Activated naive CD8-positive, alpha-beta T cell treated with anti-CD3 and anti-CD28 coated beads for 36 hours (primary cell): ENCODE measurements around the gene BBS10. TPM values are rescaled to one million over a fixed set of nuclear protein-coding genes. Genes with fewer than 3 reads are reported as not detected.
"Not testable (repeated sequence)": the region's sequence is repeated elsewhere in the genome, so short reads cannot be mapped to it uniquely, and the experiment has no call there.

Experiments used
- DNase-seq: peaks from one replicate; pipeline ENCODE4 v3.0.0; 2021
- H3K27ac Mint-ChIP-seq: one replicate; pipeline ENCODE4 v1.8.0; 2022; ENCODE audit warnings: mild to moderate bottlenecking, moderate library complexity, mixed read lengths
- H3K27me3 Mint-ChIP-seq: one replicate; pipeline ENCODE4 v1.8.0; 2022; ENCODE audit warnings: mild to moderate bottlenecking, mixed read lengths
- H3K36me3 Mint-ChIP-seq: one replicate; pipeline ENCODE4 v1.8.0; 2021; ENCODE audit warnings: mild to moderate bottlenecking, mixed read lengths
- H3K4me1 Mint-ChIP-seq: one replicate; pipeline ENCODE4 v1.8.0; 2021; ENCODE audit warnings: mixed read lengths
- H3K4me3 Mint-ChIP-seq: one replicate; pipeline ENCODE4 v1.8.0; 2022; ENCODE audit warnings: mild to moderate bottlenecking, moderate library complexity, mixed read lengths
- H3K9me3 Mint-ChIP-seq: one replicate; pipeline ENCODE4 v1.8.0; 2022; ENCODE audit warnings: mixed read lengths
- total RNA-seq, 2 experiments: library from RNA; stranded (reverse); gene quantifications; one replicate each; pipeline ENCODE4 v1.2.3, GENCODE V29; 2021

Gene BBS10
- total RNA-seq = 1 to 10 TPM; 3.2 to 3.3 TPM

DNA sequence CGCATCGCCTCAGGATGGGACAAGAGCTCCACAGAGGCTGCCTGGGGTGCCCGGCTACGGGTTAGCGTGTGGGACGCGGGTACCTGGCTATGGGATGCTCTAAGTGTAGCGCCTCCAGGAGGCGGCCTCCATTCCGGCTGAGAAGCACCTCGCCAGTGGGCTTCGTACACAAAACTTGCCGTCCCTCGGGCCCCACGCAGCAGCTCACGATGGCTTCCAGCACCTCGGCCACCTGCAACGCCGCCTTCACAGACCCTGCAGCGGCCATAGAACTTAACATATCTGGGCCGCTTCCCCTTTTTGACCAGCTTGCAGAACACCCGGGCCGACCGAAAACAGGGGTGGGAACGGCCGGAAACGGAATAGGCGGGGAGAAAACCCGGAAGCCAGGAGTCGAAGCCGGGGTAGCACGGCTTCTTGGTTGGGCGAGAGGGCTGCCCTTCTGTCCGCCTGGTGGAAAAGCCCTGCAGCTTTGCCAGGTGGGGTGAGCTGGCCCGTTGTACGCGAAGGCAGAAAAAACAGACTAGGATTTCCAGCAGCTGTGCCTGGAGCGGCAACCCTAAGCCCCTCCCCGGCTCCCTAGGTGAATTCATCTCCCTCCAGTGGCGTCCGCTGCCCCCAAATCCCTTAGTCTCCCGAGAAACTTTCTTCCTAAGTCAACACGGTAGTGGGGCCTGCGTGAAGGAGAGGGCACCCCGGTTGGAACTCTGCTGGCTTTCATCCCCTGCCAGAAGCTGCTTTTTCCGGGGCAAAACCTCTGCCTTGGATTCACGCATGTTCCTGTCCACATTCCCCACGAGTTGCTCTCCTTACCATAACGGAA is at the start of gene BBS10:
TSS of gene BBS10 (minus strand) at position 337 of the 823 bp plus-strand sequence. CDS start at position 280, 57 bp downstream.
- H3K27me3 Mint-ChIP-seq = no peaks in the 10 kb centered on the region
- peaks cover 9% of the 10 kb centered on the region for H3K36me3 Mint-ChIP-seq
- H3K9me3 Mint-ChIP-seq = no peaks in the 10 kb centered on the region
- peak; percentile 88 for DNase-seq
- H3K27ac Mint-ChIP-seq = peak within 1 kb of the TSS; percentile 94
- H3K4me1 Mint-ChIP-seq = peaks cover 21% of the 10 kb centered on the region
- peak within 1 kb of the TSS; percentile 89 for H3K4me3 Mint-ChIP-seq

DNA sequence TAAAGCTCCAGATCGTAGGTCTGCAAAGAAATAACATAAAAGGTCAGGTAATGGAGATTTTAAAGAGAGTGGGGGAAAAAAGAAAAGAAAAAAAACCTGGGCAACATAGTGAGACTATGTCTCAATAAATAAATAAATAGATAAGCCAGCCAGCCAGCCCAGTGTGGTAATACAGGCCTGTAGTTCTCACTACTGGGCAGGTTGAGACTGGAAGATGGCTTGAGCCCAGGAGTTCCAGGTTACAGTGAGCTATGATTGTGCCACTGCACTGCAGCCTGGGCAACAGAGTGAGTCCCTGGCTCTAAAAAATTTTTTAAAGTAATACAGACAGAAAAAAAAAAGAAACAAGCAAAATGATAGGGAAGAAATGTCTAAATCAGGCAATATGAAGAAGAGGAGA is 43.2 kb upstream of the BBS10 start:
- DNase-seq = no peak
- Mint-ChIP-seq H3K4me3 (no peak overlapping the region), H3K9me3 (no peaks in the 10 kb centered on the region), H3K36me3 (peaks cover 1% of the 10 kb centered on the region), H3K27ac (peak overlapping the region; percentile 14), H3K27me3 (no peaks in the 10 kb centered on the region), H3K4me1 (no peaks in the 10 kb centered on the region)

DNA sequence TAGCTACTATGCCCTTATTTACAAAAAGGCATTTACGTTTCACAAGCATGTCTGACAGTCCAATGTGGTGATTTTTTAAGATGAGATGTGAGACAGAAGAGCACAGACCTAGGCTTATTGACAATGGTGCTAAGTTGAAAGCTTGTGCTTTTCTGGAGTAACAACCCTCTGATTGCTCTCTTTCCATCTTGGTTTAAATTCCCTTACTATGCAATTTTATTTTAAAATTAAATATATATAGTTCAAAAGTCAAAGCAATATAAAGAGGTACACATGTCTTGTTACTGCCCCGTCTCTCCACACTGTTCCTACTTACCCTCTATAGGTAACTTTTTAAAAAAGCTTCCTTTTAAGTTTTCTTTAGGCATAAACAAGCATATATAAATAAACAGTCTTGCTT is 39.4 kb upstream of the BBS10 start:
- no peak overlapping the region for H3K27ac Mint-ChIP-seq
- no peaks in the 10 kb centered on the region for H3K9me3 Mint-ChIP-seq
- H3K27me3 Mint-ChIP-seq = no peaks in the 10 kb centered on the region
- DNase-seq = no peak
- H3K4me3 Mint-ChIP-seq = no peak overlapping the region
- peaks cover 4% of the 10 kb centered on the region for H3K36me3 Mint-ChIP-seq
- H3K4me1 Mint-ChIP-seq = no peaks in the 10 kb centered on the region

DNA sequence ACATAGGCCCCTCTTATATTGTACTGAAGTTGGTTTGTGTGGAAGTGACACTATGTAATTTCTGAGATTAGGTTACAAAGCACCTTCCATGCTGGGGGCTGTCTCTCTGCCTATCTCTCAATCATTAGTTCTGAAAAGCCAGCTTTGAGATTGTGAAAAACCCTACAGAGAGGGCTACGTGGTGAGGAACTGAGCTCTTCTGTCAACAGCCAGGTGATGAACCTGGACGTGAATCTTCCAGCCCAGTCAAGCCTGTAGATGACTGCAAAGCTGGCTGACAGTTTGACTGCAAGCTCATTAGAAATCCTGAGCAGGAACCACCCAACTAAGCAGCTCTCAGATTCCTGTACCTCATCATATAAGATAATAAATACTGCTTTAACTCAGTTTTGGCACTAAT is 36.3 kb upstream of the BBS10 start:
- no peak for DNase-seq
- Mint-ChIP-seq H3K9me3 (no peaks in the 10 kb centered on the region), H3K36me3 (peaks cover 7% of the 10 kb centered on the region), H3K27me3 (no peaks in the 10 kb centered on the region), H3K4me3 (no peak overlapping the region), H3K27ac (no peak overlapping the region), H3K4me1 (no peaks in the 10 kb centered on the region)

DNA sequence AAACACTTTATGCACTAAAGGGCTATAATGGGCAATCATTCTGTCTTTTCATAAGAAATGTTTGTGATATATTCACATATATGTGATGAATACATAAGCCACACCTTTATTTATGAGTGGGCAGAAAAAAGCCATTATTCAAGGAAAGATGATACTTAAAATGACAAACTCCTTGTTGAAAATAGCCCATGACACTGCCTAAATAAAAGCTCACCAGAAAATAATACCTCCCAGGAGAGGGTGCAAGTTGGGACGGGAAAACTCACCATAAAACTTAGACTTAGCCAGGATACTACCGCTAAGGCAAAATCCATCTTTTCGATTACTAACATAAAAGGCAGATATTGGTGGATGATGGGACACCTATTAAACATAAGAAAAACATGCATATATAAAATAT is 35.8 kb upstream of the BBS10 start:
- Mint-ChIP-seq H3K4me1 (no peaks in the 10 kb centered on the region), H3K27me3 (no peaks in the 10 kb centered on the region), H3K4me3 (no peak overlapping the region), H3K27ac (no peak overlapping the region), H3K9me3 (no peaks in the 10 kb centered on the region), H3K36me3 (peaks cover 11% of the 10 kb centered on the region)
- no peak for DNase-seq

DNA sequence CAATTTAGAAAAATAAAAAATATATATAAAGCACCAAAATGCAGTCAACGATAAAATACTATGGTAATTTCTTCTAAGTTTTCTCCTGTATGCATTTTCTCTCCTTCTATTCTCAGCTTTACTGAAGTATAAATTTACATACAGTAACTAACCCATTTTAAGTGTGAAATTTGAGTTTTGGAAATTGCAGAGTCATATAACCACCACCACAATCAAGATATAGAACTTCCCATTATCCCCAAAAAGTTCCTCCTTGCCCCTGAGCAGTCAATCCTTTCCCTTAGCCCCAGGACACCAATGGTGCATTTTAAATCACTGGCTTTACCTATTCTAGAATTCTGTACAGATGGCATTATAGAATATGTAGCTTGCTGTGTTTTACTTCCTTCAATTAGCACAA is 31.0 kb upstream of the BBS10 start:
- peaks cover 3% of the 10 kb centered on the region for H3K4me1 Mint-ChIP-seq
- no peak overlapping the region for H3K27ac Mint-ChIP-seq
- no peaks in the 10 kb centered on the region for H3K27me3 Mint-ChIP-seq
- H3K9me3 Mint-ChIP-seq = peaks cover 3% of the 10 kb centered on the region
- H3K36me3 Mint-ChIP-seq = peaks cover 28% of the 10 kb centered on the region
- no peak overlapping the region for H3K4me3 Mint-ChIP-seq
- DNase-seq = no peak

DNA sequence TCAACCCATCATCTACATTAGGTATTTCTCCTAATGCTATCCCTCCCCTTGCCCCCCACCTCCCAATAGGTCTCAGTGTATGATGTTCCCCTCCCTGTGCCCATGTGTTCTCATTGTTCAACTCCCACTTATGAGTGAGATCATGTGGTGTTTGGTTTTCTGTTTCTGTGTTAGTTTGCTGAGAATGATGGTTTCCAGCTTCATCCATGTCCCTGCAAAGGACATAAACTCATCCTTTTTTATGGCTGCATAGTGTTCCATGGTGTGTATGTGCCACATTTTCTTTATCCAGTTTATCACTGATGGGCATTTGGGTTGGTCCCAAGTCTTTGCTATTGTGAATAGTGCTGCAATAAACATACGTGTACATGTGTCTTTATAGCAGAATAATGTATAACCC is 28.7 kb upstream of the BBS10 start:
- H3K4me3 Mint-ChIP-seq, DNase-seq, H3K4me1 Mint-ChIP-seq, H3K27me3 Mint-ChIP-seq, H3K9me3 Mint-ChIP-seq, H3K27ac Mint-ChIP-seq: not testable (repeated sequence)
- H3K36me3 Mint-ChIP-seq = peaks cover 26% of the 10 kb centered on the region

DNA sequence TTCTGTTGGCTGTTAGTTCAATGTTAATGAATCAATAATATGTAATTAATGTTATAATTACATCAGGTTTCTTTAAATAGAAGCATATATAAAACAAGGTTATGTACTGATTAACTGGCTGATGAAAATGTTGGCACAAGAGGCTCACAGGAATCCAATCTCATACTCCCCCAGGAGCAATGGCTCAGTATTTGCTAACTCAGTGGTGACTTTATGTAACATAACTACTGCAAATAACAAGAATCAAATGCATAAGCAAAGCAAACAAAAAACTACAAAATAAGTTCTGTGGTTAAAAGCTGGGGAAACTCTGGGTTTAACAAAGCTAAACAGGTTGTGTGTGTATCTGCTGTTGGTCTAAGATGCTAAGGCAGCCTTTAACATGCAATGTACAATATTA is 27.7 kb upstream of the BBS10 start:
- Mint-ChIP-seq H3K27ac (no peak overlapping the region), H3K9me3 (peaks cover 3% of the 10 kb centered on the region), H3K4me3 (no peak overlapping the region), H3K4me1 (peaks cover 4% of the 10 kb centered on the region), H3K36me3 (peaks cover 26% of the 10 kb centered on the region), H3K27me3 (no peaks in the 10 kb centered on the region)
- no peak for DNase-seq

DNA sequence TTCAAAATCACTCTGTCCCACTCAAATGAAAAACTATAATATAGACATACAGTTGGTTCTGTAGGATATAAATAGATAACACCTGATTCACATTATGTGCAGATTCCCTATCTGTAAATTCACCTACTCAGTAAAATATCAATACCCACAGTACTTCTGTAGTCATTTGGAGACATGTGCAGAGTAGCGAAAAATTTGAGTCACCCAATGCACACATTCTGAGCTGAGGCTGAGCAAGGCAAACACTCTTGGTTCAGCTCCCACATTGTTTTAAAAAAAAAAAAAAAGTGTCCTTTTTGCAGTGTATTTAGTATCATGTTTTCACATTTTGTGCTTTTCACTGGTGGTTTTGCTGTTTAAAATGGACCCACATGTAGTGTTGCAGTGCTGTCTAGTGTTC is 27.3 kb upstream of the BBS10 start:
- Mint-ChIP-seq H3K36me3 (peaks cover 30% of the 10 kb centered on the region), H3K27ac (no peak overlapping the region), H3K27me3 (no peaks in the 10 kb centered on the region), H3K4me1 (peaks cover 4% of the 10 kb centered on the region), H3K9me3 (peaks cover 3% of the 10 kb centered on the region), H3K4me3 (no peak overlapping the region)
- DNase-seq = no peak

DNA sequence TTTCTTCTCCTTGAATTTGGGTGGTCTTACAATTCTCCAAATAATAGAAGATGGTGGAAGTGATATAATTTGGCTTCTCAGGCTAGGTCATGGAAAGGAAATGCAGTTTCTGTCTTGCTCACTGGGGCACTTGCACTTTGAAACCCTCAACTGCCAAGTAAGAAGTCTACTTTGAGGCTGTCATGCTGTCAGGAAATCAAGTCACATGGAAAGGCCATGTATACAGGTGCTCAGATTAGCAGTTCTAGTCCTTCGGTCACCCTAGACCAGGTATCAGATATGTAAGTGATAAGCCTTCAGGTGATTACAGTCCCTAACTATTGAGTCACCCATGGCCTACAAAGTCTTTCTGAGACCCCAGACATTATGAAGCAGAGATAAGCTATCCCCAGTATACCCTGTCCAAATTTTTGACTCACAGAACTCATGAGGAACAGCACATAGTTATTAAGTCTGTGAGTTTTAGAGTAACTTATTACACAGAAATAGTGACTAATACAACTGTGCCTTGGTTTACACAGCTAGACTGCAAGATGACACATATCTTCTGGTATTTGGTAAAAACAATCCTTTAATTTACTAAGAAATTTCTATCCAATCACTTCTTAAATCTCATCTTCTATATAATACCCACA is 26.3 kb upstream of the BBS10 start:
- Mint-ChIP-seq H3K27ac (peak overlapping the region; percentile 29), H3K27me3 (no peaks in the 10 kb centered on the region), H3K4me1 (peaks cover 4% of the 10 kb centered on the region), H3K9me3 (peaks cover 3% of the 10 kb centered on the region), H3K4me3 (no peak overlapping the region), H3K36me3 (peaks cover 37% of the 10 kb centered on the region)
- DNase-seq = no peak

DNA sequence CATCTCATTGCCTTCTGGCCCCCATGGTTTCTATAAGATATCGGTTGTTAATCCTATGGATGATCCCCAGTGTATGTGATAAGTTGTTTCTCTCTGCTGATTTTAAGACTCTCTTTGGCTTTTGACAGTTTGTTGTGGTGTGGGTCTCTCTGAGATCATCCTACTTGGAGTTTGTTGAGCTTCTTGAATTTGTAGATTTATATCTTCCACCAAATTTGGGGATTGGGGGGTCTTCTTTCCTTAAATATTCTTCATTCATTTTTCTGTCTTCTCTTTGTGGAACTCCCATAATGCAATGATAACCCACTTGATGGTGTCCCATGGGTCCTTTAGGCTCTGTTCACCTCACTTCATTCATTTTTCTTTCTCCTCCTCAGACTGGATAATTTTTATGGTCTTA is 20.0 kb upstream of the BBS10 start:
- Mint-ChIP-seq H3K36me3 (peaks cover 70% of the 10 kb centered on the region), H3K4me1 (no peaks in the 10 kb centered on the region), H3K27ac (peak overlapping the region; percentile 13), H3K9me3 (peaks cover 15% of the 10 kb centered on the region), H3K27me3 (no peaks in the 10 kb centered on the region), H3K4me3 (no peak overlapping the region)
- DNase-seq = no peak

DNA sequence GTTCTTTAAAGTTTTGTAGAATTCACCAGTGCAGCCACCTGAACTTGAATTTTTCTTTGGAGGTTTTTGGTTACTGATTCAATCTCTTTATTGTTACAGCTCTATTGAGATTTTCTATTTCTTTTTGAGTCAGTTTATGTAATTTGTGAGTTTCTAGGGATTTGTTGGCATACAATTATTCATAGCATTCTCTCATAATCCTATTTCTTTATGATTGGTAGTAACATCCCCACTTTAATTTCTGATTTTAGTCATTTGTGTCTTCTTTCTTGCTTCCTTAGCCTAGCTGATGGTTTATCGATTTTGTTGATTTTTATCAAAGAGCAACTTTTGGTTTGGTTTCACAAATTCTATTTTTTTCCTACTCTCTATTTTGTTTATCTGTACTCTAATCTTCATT is 17.9 kb upstream of the BBS10 start:
- Mint-ChIP-seq H3K27me3 (no peaks in the 10 kb centered on the region), H3K36me3 (peaks cover 74% of the 10 kb centered on the region), H3K27ac (peak overlapping the region; percentile 8), H3K9me3 (peaks cover 15% of the 10 kb centered on the region), H3K4me3 (no peak overlapping the region), H3K4me1 (no peaks in the 10 kb centered on the region)
- DNase-seq = no peak

DNA sequence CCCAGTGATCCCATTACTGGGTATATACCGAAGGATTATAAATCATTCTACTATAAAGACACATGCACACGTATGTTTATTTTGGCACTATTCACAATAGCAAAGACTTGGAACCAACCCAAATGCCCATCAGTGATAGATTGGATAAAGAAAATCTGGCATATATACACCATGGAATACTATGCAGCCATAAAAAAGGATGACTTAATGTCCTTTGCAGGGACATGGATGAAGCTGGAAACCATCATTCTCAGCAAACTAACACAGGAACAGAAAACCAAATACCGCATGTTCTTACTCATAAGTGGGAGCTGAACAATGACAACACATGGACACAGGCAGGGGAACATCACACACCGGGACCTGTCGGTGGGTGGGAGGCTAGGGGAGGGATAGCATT is 15.9 kb upstream of the BBS10 start:
- H3K27me3 Mint-ChIP-seq, DNase-seq, H3K27ac Mint-ChIP-seq, H3K4me1 Mint-ChIP-seq, H3K4me3 Mint-ChIP-seq: not testable (repeated sequence)
- Mint-ChIP-seq H3K36me3 (peaks cover 64% of the 10 kb centered on the region), H3K9me3 (peaks cover 15% of the 10 kb centered on the region)

DNA sequence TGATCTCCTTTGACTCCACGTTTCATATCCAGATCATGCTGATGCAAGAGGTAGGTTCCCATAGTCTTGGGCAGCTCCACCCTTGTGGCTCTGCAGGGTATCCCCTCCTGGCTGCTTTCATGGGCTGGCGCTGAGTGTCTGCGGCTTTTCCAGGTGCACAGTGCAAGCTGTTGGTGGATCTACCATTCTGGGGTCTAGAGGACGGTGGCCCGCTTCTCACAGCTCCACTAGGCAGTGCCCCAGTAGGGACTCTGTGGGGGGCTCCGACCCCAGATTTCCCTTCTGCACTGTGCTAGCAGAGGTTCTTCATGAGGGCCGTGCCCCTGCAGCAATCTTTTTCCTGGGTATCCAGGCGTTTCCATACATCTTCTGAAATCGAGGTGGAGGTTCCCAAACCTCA is 12.1 kb upstream of the BBS10 start:
- DNase-seq = no peak
- H3K36me3 Mint-ChIP-seq = peaks cover 35% of the 10 kb centered on the region
- no peaks in the 10 kb centered on the region for H3K27me3 Mint-ChIP-seq
- H3K4me1 Mint-ChIP-seq = no peaks in the 10 kb centered on the region
- H3K4me3 Mint-ChIP-seq = no peak overlapping the region
- peaks cover 2% of the 10 kb centered on the region for H3K9me3 Mint-ChIP-seq
- no peak overlapping the region for H3K27ac Mint-ChIP-seq

DNA sequence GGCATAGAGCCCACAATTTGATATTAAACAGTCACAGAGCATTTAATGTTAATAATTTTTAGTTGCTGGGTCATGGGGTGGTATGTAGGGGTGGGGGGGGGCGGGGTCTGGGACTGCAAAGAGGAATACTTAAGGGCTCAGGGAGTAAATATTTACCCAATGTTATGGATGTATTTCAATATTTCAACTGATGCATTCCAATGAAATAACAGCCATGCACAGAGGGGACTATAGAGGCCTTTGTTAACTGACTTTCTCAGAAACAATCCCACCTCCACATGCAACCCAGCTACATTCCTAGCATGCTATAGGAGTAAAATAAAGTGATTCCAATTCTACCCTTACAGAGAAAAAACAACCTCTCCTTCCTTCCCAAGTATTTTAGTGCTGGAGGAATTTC is 7.9 kb upstream of the BBS10 start:
- Mint-ChIP-seq H3K27ac (no peak overlapping the region), H3K4me1 (no peaks in the 10 kb centered on the region), H3K36me3 (peaks cover 12% of the 10 kb centered on the region), H3K4me3 (no peak overlapping the region), H3K27me3 (no peaks in the 10 kb centered on the region), H3K9me3 (no peaks in the 10 kb centered on the region)
- no peak for DNase-seq
